Choroid plexus epithelial cell (primary cell): ENCODE measurements around the gene TIAM2.

Experiments
- DNase-seq: peaks from one replicate; pipeline ENCODE4 v3.0.0-alpha.2; 2010; ENCODE audit warnings: low read depth
- H3K4me3 ChIP-seq: 2 replicates; pipeline ENCODE4 v1.5.1; 2011; ENCODE audit warnings: low read depth, mild to moderate bottlenecking, control low read depth, low read length, moderate library complexity
- TF ChIP-seq, protein P1 (sequence below): conservative IDR thresholded peaks from 2 replicates; pipeline ENCODE4 v1.5.1; 2011; ENCODE audit warnings: low read depth, mild to moderate bottlenecking, control low read depth, inconsistent platforms, low read length, moderate library complexity

TIAM2 gene

DNA sequence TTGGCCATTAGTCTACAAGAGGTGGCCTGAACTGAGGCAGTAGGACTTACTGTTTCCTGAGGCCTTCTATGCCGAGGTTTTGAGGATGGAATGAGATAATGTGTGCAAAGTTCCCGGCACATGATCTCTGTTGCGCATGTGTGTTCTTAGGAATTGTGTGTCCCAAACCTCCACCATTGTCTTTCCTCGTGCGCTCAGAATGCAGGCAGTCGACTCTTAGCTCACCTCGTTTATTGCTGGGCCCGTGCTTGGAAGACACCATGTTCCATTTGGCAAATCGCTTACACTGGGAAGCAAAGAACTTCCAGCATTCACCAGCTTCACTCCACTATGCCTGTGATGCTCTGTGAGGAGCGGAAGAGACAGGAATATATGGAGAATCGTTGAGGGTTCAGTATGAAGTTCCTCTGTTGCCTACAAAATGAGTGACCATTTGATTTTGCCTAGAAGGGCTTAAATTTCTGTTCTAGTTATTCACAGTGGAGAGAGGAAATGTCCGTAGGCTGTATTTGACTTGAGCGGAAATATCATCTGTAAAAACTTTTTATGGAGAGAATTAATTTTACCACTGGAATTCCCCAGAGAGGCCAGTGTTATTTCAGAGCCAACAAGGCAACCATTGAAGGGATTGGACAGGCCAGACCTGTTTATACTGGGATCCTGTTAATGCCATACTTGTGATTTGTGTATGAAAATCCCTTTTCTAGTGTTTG is 193.0 kb downstream of the TIAM2 start:
- TF ChIP-seq, protein P1, sequence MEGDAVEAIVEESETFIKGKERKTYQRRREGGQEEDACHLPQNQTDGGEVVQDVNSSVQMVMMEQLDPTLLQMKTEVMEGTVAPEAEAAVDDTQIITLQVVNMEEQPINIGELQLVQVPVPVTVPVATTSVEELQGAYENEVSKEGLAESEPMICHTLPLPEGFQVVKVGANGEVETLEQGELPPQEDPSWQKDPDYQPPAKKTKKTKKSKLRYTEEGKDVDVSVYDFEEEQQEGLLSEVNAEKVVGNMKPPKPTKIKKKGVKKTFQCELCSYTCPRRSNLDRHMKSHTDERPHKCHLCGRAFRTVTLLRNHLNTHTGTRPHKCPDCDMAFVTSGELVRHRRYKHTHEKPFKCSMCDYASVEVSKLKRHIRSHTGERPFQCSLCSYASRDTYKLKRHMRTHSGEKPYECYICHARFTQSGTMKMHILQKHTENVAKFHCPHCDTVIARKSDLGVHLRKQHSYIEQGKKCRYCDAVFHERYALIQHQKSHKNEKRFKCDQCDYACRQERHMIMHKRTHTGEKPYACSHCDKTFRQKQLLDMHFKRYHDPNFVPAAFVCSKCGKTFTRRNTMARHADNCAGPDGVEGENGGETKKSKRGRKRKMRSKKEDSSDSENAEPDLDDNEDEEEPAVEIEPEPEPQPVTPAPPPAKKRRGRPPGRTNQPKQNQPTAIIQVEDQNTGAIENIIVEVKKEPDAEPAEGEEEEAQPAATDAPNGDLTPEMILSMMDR = no peak
- DNase-seq = no peak
- no peak overlapping the region for H3K4me3 ChIP-seq

GRCh38 chr6:155188707-155189496 is 193.8 kb downstream of the TIAM2 start:
- peak; percentile 94 for DNase-seq
- H3K4me3 ChIP-seq = peak overlapping the region; percentile 1
- TF ChIP-seq, protein P1 = no peak

- TF ChIP-seq, protein P1 = no peak
- H3K4me3 ChIP-seq = no peak overlapping the region
- no peak for DNase-seq
These were observed 195.6 kb downstream of the TIAM2 start for GRCh38 chr6:155190677-155191076.

GRCh38 chr6:155193526-155193925 is 198.4 kb downstream of the TIAM2 start:
- H3K4me3 ChIP-seq = no peak overlapping the region
- TF ChIP-seq, protein P1 = no peak
- no peak for DNase-seq

DNA sequence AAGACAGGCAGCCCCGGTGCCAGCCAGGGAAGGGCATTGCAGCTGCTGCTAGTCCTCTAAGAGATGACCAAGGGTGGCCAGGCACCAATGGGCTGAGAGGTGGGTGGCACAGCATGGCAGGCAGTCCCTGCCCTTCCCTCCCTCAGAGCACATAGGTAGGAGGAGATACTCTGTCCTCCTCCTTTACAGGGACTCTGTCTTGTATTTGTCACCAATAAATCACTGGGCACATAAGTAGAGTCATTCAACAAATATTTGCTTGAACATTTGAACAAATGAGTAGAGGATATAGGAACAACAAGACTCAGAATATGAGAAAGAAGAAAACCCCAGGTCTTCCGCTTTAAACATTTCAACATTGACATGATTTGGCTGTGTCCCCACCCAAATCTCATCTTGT is 199.3 kb downstream of the TIAM2 start:
- DNase-seq = no peak
- H3K4me3 ChIP-seq = no peak overlapping the region
- TF ChIP-seq, protein P1 = no peak

GRCh38 chr6:155195903-155196302 is 200.8 kb downstream of the TIAM2 start:
- TF ChIP-seq, protein P1 = no peak
- no peak overlapping the region for H3K4me3 ChIP-seq
- no peak for DNase-seq

DNA sequence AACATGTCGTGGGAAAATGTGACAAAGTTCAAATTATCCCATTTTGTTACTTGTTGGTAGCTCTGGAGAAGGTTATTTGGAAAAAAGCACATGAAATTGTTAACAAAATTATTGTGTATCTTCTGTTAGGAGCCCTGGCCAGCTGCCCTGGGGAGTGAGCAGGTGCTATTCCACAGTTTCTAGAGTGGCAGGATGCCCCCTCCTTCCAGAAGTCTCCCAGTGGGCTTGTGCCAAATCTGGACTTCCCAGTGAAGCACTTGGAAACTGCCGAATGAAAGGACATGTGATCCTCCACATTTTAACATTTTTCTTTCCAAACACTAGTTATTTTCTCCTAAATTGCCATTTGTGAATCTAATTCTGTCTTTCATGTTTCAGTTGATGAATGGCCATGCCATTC is 201.8 kb downstream of the TIAM2 start:
- no peak overlapping the region for H3K4me3 ChIP-seq
- DNase-seq = no peak
- TF ChIP-seq, protein P1 = no peak
